Choroid plexus epithelial cell (primary cell): ENCODE measurements around the gene KCNS1.

Experiments used
- DNase-seq: peaks from one replicate; pipeline ENCODE4 v3.0.0-alpha.2; 2010; ENCODE audit warnings: low read depth
- H3K4me3 ChIP-seq: 2 replicates; pipeline ENCODE4 v1.5.1; 2011; ENCODE audit warnings: low read depth, mild to moderate bottlenecking, control low read depth, low read length, moderate library complexity
- CTCF ChIP-seq: conservative IDR thresholded peaks from 2 replicates; pipeline ENCODE4 v1.5.1; 2011; ENCODE audit warnings: low read depth, mild to moderate bottlenecking, control low read depth, inconsistent platforms, low read length, moderate library complexity

Gene KCNS1

DNA sequence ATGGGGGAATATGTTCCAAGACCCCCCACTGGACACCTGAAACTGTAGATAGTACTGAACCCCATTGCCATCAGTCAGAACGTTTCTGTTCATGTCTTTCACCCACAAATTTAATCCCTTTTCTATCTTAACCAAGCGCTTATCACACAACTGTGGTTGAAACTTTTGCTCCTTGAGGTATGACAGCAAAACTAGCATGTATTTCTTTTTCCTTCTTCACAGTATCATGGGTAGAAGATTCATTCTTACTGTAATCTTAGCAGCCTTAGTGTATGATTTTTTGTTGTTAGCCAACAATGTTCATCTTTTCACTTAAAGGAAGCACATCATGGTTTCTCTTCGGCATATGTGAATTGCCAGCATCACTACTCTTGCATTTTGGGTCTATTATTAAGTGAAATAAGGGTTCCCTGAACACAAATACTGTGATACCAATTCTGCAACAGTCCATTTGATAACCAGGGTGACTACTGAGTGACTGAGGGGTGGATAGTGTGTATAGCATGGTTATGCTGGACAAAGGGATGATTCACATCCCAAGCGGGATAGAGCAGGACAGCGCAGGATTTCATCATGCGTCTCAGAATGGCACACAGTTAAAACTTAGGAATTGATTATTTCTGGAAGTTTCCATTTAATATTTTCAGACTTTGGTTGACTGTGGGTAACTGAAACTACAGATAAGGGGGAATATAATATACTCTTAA lies 41.8 kb downstream of the KCNS1 start:
- no peak overlapping the region for H3K4me3 ChIP-seq
- no peak for TF ChIP-seq CTCF
- peak; percentile 51 for DNase-seq

DNA sequence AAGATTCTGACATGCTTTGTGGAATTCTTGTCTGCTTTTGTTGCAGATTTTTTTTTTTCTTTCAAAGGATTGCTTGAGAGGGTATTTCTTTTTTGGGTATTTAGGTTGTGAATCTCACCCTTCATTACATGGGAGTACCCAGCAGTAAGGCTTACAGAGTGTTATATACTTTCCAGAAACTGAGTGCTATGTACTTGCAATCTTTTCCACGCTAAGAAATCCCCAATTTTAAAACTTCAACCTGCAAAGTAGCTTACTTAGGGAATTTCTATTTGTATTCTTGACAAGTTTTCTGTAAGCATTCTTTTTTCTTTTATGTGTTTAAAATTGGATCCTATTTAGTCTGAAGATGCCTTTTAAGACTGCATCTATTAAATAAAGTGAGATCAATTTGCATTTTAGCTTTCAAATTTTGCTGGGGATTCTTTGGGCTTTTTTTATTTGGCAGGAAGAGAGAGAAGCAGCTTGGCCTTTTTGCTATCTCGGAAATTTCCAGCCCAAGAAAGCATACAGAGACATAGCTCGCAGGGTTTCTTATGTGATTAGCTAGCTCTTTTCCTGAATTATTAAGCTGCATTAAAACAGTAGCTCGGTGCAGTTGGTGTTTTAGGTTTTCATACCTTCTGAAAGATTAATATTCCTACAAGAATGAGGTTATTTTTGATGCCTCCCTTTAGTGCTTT lies 42.6 kb downstream of the KCNS1 start:
- no peak for TF ChIP-seq CTCF
- H3K4me3 ChIP-seq, result no peak overlapping the region
- DNase-seq, result no peak

DNA sequence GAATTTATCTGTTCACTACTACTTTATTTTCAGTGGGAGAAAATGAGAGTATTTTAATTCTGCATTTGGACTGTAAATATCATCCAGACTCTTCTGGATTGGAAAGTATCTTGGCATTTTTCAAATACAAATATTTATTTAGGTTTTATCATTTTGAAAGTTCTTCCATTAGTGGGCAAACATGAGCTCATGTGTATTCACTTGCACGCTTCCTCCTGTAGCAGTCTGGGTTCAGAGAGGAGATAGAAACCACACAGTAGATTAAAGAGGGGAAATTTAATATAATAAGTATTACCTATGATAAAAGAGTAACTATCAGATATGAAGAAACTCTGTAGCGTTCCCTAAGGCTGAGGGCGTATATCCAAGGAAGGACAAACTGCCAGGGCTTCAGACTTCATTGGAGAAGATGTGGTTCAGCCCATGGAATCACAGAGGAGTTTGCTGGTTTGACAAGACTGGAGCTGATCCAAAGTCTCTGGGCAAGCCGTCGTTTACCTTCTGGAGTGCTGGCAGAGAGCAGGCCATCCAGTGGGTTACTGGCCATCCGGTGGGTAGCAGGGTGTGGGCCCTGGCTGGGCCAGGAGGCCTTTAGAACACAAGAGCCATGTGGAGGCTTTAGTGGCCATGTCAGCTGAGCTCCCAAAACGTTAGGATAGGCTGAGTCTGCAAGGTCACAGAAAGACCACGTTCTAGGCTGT lies 44.3 kb downstream of the KCNS1 start:
- DNase-seq, result no peak
- TF ChIP-seq CTCF, result no peak
- H3K4me3 ChIP-seq, result no peak overlapping the region

- no peak for TF ChIP-seq CTCF
- no peak overlapping the region for H3K4me3 ChIP-seq
- DNase-seq, result no peak
Measured at GRCh38 chr20:45055056-45055455, 45.9 kb downstream of the KCNS1 start.

GRCh38 chr20:45053430-45054351 lies 47.2 kb downstream of the KCNS1 start:
- TF ChIP-seq CTCF, result no peak
- H3K4me3 ChIP-seq, result no peak overlapping the region
- DNase-seq, result no peak

DNA sequence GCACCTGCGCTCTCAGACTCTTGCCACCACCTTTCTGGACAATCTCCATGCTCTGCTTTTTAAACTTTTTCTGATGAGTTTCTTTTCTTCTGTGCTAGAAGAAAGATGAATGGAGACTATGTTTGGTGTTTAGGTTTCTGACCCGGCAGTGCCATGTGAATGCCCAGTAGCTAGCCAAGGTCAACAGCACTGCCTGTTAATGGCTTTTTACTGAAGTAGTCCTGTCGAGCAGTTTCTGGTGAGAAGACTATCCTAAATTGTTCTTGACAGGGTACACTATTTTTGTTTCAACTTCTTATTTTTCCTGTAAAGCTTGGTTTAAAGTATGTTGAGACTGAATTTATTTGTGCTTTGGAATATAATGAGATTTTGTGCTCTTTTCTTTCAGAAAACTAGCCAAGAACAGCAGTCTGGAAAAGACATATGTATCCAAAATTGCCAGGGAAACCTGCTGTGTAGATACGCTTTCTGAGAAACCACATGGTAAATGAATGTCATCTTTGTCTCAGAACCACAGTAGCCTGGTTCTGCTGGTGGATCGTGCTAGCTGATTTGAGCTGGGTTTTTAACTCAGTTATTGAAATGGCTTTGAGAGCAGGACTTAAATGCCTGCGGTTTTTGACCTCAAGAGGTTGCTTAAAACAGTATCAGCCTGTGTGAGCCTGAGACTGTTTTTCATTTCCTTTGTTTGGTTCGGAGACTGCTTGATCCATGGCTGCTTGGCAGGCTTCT lies 48.1 kb downstream of the KCNS1 start:
- TF ChIP-seq CTCF, result no peak
- DNase-seq, result peak; percentile 88
- H3K4me3 ChIP-seq, result no peak overlapping the region
